GM12872 (cell line): ENCODE results near the gene SNRNP48.

Experiments used
- TF ChIP-seq, protein P1 (sequence below): IDR thresholded peaks from 3 replicates; pipeline ENCODE4 v1.5.1; 2011; ENCODE audit warnings: low read depth, mild to moderate bottlenecking, low read length, moderate library complexity; ENCODE audit not compliant: insufficient read depth

Gene SNRNP48

DNA sequence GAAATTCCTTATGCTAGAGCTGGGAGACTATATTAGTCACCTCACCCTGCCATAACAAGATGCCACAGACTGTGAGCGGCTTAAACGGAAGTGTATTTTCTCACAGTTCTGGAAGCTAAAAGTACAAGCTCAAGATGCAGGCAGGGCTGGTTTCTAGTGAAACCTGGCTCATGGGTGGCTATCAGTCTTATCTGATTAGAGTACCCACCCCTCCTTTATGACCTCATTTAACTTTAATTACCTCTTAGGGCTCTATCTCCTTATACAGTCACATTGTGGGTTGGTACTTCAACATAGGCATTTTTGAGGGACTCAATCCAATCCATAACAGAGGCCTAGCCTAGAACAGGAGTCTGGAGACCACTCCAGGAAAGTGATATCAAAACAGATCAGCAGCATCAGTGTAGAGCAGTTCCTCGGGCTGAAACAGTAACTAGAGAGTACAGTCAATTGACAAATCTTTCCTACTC, 2.3 kb upstream of the SNRNP48 start:
- TF ChIP-seq, protein P1, sequence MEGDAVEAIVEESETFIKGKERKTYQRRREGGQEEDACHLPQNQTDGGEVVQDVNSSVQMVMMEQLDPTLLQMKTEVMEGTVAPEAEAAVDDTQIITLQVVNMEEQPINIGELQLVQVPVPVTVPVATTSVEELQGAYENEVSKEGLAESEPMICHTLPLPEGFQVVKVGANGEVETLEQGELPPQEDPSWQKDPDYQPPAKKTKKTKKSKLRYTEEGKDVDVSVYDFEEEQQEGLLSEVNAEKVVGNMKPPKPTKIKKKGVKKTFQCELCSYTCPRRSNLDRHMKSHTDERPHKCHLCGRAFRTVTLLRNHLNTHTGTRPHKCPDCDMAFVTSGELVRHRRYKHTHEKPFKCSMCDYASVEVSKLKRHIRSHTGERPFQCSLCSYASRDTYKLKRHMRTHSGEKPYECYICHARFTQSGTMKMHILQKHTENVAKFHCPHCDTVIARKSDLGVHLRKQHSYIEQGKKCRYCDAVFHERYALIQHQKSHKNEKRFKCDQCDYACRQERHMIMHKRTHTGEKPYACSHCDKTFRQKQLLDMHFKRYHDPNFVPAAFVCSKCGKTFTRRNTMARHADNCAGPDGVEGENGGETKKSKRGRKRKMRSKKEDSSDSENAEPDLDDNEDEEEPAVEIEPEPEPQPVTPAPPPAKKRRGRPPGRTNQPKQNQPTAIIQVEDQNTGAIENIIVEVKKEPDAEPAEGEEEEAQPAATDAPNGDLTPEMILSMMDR = no peak

DNA sequence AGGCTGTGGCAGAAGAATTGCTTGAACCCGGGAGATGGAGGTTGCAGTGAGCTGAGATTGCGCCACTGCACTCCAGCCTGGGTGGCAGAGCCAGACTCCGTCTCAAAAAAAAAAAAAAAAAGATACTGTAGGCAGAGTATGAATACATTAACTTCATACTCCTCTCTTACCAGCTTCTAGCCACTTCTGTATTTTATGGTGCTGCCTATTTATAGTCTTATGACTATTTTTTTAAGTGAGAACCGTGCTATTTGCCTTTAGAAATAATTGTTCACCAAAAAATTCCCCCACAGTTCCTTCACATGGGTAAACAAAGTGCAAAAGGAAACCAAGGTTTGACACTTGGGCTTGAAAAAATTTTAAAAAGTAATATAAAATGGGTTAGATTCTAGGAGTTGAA, 1.5 kb upstream of the SNRNP48 start:
- TF ChIP-seq, protein P1 = no peak

DNA sequence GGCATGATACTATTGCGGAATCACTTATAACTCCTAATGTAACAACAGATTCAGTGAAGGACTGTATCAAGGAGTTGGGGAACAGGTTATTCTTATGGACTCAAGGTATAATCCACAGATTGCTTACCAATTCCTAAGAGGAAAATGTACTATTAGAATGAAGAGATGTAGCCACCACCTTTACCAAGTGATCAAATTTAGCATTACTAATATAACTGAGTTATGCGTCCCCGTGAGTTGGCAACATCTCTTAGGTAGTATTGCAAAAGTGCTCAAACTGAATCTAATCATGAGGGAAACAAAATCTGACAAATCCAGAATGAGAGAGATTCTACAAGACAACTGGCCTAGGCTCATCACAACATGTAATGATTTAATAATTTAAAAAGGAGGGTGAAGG, 777 bp upstream of the SNRNP48 start:
- TF ChIP-seq, protein P1 = no peak

DNA sequence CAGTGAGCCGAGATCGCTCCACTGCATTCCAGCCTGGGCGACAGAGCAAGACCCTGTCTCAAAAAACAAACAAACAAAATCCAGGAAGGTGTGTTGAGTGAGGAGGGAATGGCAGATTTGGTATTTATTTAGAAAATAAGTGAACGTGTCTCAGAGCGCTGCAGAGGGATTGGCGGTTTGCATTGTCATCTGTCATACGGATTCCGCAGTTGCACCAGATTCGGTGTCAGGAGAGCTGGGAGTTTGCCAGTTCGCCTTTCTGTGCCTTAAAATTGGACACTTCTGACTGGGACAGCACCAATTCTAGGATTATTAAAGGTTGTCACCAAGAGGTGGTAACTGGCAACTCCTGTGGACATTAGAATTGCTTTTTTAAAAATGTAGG, 912 bp downstream of the SNRNP48 start:
- TF ChIP-seq, protein P1 = no peak

DNA sequence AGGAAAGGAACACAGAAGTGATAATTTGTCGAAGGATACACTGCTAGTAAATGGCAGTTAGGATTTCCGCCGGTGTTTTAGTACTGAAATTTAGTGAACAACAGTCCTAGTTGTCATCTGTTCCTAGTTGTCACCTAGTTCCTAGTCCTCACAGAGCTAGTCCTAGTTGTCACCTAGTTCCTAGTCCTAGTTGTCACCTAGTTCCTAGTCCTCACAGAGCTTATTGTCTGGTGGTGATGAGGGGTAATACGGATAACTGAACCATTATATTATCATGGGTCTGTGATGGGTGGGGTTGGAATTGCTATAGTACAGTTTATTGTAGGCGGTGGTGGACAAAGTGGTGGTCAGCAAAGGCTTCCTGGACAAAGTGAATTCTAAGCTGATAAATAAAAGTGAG, 1.8 kb downstream of the SNRNP48 start:
- TF ChIP-seq, protein P1 = no peak

DNA sequence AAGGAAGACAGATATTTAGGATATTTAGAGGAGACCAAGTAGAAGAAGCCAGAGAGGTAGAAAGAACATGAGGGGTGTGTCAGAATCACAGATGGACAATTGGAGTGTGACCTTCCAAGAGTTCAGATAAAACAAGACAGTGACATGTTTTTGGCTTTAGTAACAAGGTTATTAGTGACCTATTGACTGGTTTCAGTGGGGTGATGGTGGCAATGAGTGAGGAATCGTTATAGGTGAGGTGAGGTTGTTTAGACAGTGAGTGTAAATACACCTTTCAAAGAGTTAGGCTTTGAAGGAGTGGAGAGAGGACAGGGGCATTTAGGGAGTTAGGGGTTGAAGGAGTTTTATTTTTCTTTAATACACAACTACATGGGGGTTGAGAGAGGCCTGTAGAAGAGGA, 3.2 kb downstream of the SNRNP48 start:
- TF ChIP-seq, protein P1 = no peak

DNA sequence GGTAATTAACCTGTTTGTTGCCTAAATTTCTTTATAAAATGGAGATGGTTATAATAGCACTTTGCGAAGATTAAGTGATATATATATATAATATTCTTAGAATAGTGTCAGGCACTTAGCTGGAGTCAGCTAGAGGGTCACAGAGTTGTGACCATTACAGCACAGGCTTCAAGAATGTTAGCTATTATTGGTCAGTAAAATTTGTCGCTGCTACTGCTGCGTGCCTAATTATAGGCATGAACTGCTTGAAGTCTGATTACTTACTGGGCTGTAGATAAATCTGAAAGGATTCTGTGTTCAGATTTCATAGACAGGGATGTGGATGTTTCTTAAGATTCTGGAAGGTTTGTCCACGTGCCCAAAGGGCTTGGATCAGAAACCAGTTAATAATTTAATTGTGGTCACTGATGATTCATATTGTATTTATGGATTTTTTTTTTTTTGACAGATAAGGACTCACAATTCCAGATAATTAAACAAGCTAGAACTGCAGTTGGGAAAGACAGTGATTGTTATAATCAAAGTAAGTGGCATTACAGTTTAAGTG, 4.7 kb downstream of the SNRNP48 start:
- TF ChIP-seq, protein P1 = no peak
